SK-N-SH treated with all-trans-retinoic acid at 6 μM for 48 hours (cell line): ENCODE measurements around the gene DRG2.

Source experiments
- OSR1 ChIP-seq: fragments of 250-450 bp; sonication (Bioruptor Pico); IDR thresholded peaks from 2 replicates; pipeline ENCODE4 v1.8.0; 2022; ENCODE audit warnings: moderate library complexity, mild to moderate bottlenecking, inconsistent platforms
- PATZ1 ChIP-seq: fragments of 250-450 bp; sonication (Bioruptor Pico); IDR thresholded peaks from 2 replicates; pipeline ENCODE4 v1.8.0; 2020; ENCODE audit warnings: mild to moderate bottlenecking, moderate library complexity, borderline replicate concordance
- TOX ChIP-seq: fragments of 250-450 bp; sonication (Bioruptor Pico); IDR thresholded peaks from 2 replicates; pipeline ENCODE4 v1.8.0; 2021; ENCODE audit warnings: mild to moderate bottlenecking, moderate library complexity, borderline replicate concordance
- ZC3H10 ChIP-seq: fragments of 250-450 bp; sonication (Bioruptor Pico); IDR thresholded peaks from 2 replicates; pipeline ENCODE4 v1.5.1; 2021; ENCODE audit warnings: mild to moderate bottlenecking, moderate library complexity
- ZNF70 ChIP-seq: fragments of 450-650 bp; formaldehyde crosslinking; IDR thresholded peaks from 2 replicates; pipeline ENCODE4 v1.5.0; 2020; ENCODE audit warnings: mild to moderate bottlenecking, moderate library complexity

GRCh38 chr17:18107971-18108370 lies 20.2 kb downstream of the DRG2 start:
- TF ChIP-seq PATZ1 (CRISPR knock-in tag) (no peak), ZC3H10 (CRISPR knock-in tag) (no peak), TOX (CRISPR knock-in tag) (no peak), OSR1 (CRISPR knock-in tag) (no peak), ZNF70 (no peak)
